DMS 273 (cell line): ENCODE measurements around the gene TMEM69.
"Not testable (repeated sequence)": the region's sequence is repeated elsewhere in the genome, so short reads cannot be mapped to it uniquely, and the experiment has no call there.

Experiments
- DNase-seq: peaks from one replicate; lab custom pipeline; 2025; ENCODE audit not compliant: unreplicated experiment; lab: John Stamatoyannopoulos, UW

TMEM69 gene

GRCh38 chr1:45687754-45688740, at the start of gene TMEM69:
TSS of gene TMEM69 (plus strand) at chr1:45688181. CDS start at chr1:45691069, 2,888 bp downstream.
- DNase-seq, result peak; percentile 94

GRCh38 chr1:45640293-45640692, 47.7 kb upstream of the TMEM69 start:
- no peak for DNase-seq

- DNase-seq, result no peak
These were observed 44.7 kb upstream of the TMEM69 start for GRCh38 chr1:45643321-45643720.

GRCh38 chr1:45643978-45644377, 44.0 kb upstream of the TMEM69 start:
- DNase-seq, result no peak

- DNase-seq, result no peak
These were observed 43.3 kb upstream of the TMEM69 start for GRCh38 chr1:45644661-45645060.

- DNase-seq, result no peak
These were observed 40.5 kb upstream of the TMEM69 start for GRCh38 chr1:45647248-45648021.

GRCh38 chr1:45654540-45655280, 33.3 kb upstream of the TMEM69 start:
- no peak for DNase-seq

GRCh38 chr1:45656573-45657226, 31.3 kb upstream of the TMEM69 start:
- DNase-seq, result no peak

- no peak for DNase-seq
These were observed 29.8 kb upstream of the TMEM69 start for GRCh38 chr1:45658171-45658570.

- no peak for DNase-seq
These were observed 28.8 kb upstream of the TMEM69 start for GRCh38 chr1:45659222-45659621.

GRCh38 chr1:45660336-45660735, 27.6 kb upstream of the TMEM69 start:
- no peak for DNase-seq

- no peak for DNase-seq
These were observed 21.1 kb upstream of the TMEM69 start for GRCh38 chr1:45666836-45667235.

- DNase-seq, result no peak
These were observed 20.5 kb upstream of the TMEM69 start for GRCh38 chr1:45667321-45668111.

- no peak for DNase-seq
These were observed 19.5 kb upstream of the TMEM69 start for GRCh38 chr1:45668526-45668925.

GRCh38 chr1:45669379-45669778, 18.6 kb upstream of the TMEM69 start:
- no peak for DNase-seq

GRCh38 chr1:45669859-45670655, 17.9 kb upstream of the TMEM69 start:
- no peak for DNase-seq

GRCh38 chr1:45673956-45674355, 14.0 kb upstream of the TMEM69 start:
- DNase-seq, result no peak

GRCh38 chr1:45674478-45674877, 13.5 kb upstream of the TMEM69 start:
- DNase-seq, result no peak

GRCh38 chr1:45676553-45676952, 11.4 kb upstream of the TMEM69 start:
- DNase-seq, result not testable (repeated sequence)
